GM21786 (cell line): Measurements from ENCODE around the gene TRPC4.

Experiments used
- ATAC-seq: cut with Tn5 transposase; IDR thresholded peaks from one replicate; pipeline ENCODE4 v1.9.1; 2021; ENCODE audit not compliant: unreplicated experiment

TRPC4 gene

DNA sequence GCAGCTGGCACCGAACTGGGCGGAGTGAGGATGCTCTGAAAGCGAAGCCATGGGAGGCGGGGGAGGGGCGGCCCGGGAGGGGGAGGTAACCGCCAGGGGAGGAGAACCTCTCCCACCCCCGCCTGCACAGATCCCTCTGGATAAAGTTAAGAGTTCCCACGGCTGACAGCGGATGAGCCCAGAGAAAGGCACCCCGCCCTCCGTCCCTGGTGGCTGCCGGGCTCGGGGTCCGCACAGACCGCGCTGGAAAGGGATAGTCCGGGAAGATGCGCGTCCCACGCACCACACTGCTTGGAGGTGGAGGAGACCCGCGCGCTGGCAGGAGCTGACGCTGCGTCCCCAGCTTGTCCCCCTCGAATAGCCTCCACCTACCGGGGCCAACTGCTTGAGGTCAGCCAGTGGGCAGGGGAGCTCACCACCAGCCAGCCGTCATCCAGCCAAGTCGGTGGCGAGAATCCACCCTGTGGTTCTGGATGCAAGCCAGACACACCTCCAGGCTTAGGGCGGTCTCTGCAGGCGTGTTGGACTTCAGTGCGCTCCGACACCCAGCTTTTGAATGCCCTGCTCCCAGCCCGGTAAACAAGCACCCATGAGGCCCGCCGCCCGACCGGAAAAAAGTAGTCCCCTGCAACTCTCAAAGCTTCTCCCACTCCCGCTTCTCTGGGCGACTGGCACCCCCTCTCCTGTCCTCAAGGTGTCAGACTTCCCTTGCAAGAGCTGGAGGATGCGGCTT lies at the start of gene TRPC4:
TSS of gene TRPC4 (minus strand) at position 17 of the 733 bp plus-strand sequence. CDS start 86,439 bp downstream, outside the sequence.
- no peak for ATAC-seq

DNA sequence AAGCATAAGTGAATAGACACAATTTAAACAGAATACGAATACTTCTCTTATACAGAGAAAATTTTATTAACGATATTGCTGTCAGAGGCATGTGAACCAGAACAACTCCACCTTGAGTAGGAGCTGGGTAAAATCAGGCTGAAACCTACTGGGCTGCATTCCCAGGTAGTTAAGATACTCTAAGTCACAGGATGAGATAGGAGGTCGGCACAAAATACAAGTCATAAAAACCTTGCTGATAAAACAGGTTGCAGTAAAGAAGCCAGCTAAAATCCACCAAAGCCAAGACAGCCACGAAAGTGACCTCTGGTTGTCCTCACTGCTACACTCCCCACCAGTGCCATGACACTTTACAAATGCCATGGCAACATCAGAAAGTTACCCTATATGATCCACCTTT lies 49.2 kb upstream of the TRPC4 start:
- ATAC-seq: no peak

DNA sequence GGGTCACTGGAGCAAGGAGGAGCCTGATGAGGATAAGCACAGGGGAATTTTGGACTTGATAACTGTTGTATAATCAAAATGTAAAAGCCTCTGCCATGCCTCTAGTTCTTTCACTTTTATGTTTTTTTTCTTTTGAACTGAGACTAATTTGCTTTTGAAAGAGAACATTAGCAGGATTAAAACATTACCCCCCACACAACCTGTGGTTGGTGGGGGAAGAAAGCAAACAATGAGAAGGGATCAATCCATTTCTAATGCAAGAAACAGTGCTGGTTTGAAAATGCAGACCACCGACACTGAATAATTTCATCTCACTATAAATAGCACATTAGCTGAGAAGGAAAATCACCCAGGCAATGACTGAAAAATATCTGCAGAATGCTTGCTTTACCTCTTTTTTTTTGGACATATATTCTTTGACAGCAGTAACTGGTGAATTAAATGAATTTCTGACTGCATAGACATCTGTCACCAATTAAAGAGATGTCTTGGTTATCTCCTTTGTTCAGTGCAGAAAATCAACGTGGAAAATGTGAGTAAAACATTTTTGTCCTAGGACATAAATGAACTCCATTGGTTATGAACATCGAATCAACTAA lies 48.6 kb upstream of the TRPC4 start:
- no peak for ATAC-seq

DNA sequence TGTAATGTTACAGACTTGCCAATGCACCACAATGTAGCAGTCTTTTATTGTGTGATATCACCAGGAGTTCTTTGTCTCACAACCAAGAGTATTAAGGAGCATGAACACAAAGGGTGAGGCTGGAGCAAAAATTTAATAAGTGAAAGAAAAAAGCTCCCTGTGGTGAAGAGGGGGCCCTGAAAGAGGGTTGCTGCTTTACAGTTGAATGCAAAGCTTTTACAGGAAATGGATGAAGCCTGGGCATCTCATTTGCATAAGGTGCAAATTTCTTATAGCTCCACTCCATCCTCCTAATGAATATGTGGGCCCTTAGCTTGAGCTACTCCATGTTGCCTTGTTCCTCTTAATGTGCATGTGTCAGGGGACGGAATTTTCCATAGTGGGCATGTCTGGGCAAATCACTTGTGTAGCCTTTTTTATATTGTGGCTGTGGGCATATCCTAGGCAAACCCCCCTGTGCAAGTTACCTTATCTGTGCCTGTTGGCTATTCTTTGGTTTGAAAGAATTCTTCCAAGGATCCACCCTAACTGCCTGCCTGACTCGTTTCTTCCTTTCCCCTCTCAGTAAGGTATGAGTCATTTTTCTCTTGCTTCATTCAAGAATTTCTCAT lies 45.3 kb upstream of the TRPC4 start:
- no peak for ATAC-seq

DNA sequence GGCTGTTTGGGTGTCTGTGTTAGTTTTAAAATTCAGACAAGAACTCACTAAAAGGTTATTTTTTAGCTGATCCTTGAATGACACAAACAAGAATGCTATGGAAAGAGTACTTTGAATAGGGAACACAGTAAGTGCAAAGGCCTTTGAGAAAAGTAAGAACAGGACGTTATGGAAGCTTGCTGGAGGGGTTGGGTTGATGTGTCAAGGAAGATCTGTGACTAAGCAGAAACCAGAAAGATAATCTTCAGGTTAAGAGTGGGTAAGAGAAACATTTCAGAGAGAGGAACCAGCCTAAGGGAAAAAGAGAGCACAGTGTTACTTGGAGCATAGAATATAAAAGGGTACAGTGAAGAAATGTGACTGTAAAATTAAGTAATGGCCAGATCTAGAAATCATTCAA lies 41.2 kb upstream of the TRPC4 start:
- ATAC-seq: no peak

DNA sequence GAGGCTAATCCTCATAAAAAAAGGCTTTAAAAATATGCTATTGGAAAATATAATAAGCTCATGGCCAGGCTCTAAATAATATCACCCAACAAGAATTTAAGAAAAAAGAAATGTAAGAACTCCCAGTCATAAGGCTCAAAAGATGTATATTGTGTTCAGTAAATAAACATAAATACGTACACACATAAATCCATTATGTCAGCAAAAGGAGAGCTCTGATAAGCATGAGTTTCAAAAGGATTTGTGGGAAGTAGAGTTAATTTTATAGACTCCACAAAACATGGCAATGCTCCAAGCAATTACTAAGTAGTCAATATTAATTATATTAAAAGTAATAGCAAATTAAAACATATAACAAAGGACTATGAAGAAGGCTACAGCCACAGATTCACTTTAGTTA lies 37.3 kb upstream of the TRPC4 start:
- ATAC-seq: no peak

DNA sequence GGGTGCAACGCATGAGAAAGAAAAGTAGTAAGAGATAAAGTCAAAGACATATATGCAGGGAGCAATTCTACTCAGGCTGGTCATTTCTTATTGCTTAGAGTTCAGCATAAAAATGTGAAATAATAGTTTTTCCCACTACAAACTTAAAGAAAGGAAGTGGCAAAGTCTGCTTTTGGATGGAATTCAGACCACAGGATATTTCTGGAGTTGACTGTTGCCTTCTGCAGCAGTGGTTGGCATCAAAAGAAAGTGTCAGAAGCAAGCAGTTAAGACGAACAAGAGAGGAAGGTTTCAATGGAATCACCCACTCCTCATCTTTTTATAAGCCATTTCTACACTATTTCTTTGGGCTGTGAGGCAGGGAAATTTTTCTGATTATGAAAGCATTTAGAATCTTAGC lies 36.2 kb upstream of the TRPC4 start:
- no peak for ATAC-seq

DNA sequence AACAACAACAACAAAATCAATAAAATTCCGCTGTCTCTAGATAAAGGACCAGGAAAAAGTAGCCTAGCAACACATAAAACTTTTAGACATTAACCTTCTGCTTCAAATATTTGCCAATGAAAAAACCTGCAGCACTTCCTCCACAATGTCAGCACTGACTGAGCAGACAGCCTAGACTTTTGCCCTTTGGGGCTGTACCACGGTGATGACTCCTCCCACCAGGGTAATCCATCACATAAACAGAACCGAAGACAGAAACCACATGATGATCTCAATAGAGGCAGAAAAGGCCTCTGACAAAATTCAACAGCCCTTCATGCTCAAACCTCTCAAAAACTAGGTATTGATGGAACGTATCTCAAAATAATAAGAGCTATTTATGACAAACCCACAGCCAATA lies 30.2 kb upstream of the TRPC4 start:
- no peak for ATAC-seq

DNA sequence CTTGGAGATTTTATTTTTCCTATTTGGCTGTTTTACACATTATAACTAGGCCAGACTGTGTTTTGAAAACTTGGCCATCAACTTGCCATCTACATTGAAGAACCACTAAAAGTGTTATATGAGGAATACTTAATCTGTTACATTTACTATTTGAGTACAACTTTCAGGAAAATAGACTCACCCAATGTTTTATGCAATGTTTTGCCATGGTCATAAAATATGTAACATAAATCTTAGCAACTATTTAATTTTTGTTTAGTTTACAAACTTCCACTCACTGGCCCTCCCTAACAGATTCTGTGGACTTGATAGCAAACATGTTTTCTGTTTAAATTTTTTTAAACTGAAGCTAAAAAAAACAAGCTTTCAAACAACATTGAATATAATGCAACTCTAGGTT lies 23.7 kb upstream of the TRPC4 start:
- no peak for ATAC-seq

DNA sequence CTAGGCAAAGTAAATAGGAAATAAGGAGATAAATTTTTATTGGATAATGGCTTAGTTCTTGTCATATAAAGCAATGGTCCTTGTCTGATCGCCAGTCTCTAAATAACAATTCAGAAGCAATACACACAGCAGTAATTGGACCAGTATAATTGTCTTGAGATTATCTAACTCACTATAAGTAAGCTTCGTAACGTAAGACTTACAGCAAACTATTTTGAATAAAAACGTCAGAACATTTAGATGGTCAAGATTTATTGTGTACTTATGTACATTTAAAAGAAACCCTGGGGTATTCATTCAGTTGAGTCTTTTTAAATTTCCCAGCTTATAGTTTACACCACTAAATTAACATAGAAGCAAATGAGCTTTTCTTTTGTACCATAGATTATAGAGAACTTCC lies 20.2 kb upstream of the TRPC4 start:
- no peak for ATAC-seq

DNA sequence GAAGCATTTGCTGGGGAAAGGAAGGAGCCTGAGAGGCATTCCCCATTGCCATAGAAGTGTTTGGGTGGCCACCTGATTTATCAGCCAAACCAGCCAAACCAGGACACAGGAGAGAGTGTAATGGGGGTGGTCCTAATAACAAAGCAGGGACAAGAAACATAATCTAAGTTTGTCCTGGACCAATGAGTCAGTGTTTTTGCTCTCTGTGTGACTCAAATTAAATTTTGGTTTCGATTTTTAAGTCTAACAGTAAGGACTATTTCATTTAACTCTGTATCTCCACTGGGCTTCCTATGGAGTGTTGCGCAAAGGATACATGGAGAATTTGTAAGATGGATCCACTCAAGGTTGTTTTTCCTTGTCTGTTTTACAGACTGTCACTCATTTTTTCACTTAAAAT lies 19.5 kb upstream of the TRPC4 start:
- no peak for ATAC-seq

DNA sequence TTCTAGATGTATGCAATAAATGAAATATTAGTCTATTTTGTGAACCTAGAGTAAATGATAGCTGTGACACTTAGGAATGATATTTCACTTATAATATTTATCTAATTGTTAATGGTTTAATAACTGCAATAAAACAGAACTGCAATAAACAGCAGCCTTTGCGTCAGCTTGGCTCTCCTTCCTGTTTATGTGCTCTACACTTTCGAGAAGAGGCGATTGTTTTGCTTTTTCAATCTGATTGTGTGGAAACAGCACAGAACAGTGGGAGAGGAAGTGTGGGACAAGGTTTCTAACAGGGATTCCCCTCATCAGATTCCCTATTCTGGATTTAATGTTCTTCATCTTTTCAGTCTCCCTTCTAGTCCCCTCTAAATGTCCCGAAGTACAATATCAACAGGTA lies 17.3 kb upstream of the TRPC4 start:
- no peak for ATAC-seq

DNA sequence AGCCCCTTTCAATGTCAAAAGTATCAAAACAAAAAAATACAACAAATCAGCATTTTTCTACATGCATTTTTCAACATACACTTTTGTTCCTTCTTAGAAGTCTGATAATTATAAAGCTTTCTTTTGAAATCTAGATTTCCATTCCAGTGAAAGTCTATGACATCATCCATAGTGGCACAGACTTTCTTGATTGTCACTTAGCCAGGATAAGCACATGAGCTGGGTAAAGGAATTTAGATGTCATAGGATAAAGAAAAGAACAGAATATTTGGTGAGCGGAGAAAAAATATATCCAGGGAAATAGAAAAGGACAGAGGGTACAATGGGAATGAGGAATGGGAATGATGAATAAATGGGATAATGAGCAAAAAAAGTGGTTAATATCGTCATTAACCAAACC lies 15.1 kb upstream of the TRPC4 start:
- ATAC-seq: no peak

DNA sequence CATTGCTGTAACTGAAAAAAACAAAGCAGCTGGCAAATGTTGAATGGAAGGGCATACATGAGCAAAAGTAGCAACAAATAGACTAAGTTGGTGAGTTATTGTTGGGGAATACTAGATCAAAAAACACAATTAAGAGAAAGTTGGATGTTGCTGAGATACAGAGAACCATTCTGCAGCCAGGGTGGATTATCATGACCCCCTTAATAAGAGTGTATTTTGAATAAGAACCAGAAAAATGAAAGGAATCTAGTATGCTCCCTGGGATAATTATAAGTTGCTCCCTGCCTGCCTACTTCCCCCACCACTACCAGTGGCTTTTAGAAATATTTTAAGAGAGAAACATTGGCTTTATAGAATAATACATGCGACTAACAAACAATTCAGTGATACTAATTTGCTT lies 14.5 kb upstream of the TRPC4 start:
- ATAC-seq: no peak

DNA sequence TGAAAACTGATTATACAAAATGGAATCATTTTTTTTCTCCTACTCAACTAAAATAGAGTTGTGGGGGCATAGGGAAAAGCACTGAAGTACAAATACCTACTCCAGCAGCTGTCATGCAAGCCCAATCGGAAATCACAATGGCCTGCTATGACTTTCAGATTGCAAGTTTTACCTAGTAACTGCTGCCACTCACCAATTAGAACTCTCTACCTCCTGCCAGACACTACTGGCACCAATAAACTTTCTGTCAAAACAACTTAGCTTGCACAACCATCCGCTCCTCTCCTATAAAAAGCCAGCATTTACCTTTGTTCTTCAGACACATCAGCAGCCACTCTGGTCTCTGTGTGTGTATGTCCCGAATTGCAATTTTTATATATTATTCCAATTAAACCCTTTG lies 9.3 kb upstream of the TRPC4 start:
- no peak for ATAC-seq

DNA sequence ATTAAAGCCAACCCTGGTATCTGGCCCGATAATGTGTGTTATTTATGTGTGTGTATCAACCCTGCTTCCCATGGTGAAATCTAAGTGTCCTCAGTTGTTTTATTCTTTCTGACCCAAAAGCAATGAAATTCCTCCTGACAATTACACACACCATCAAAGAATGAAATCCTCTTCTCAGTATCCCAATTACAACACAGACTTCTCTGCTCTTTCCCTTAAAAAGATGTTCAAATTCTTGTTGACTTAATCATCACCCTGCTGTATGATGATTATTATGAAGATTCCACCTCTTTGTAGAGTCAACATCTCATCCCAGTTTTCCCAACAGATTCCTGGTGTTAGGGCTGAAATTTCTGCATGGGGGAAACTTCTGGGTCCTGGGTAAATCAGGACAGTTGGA lies 8.9 kb upstream of the TRPC4 start:
- no peak for ATAC-seq

DNA sequence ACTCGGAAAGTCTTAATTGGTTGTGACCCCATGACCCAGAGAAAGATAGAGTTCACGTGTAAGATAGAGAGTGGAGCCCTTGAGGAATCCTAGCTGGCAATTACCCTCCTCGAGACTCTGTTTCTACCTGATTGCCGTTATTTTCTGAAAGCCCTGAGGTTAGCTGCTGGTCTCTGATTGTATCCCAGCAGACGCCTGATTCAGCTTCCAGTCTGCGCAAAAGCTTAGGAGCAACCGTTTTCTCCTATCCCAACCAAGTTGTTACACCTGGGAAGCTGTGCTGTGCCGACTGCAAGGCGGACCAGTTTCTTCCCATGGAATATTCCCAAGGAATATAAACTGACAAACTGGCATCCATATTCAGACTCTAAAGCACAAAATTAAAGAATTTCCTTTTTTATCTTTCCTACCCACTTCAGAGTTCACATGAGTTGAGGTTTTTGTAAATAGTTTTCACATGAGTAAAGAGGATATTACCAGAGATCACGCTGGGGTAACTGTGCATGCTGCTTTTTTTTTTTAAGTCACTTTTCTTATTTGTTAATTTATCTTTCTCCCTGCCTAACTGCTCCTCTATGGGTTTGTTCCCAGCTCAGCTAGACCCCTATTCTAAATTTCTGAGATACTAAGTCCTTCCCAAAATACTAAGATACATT lies 1.5 kb upstream of the TRPC4 start:
- ATAC-seq: no peak

DNA sequence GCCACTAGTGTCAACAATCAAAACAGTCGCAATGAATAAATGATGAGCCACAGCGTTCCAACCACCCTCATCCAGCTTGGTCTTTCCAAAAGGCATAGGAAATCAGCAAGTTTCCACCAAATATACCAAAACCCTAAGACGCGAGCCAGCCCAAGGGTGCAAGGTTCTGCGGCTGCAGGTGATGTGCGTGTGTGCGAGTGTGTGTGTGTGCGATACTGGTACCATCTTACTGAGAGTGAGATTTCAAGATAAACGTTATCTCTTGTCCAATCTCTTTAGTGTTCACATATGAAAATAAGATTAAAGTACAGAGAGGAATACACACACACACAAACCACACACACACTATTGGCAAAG lies 895 bp upstream of the TRPC4 start:
- ATAC-seq: no peak

DNA sequence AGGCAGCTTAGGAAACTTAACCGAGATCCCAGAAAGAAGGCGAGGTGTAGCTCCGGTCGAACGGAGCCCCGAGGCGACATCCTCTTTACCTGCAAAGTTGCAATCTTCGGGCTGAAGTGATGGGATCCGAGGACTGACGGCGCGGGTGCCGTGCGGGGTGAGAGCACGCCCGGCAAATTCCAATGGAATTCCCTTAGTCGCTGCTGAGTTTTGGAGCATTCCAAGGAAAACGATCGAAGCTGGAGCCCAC lies 141 bp downstream of the TRPC4 start:
- no peak for ATAC-seq

DNA sequence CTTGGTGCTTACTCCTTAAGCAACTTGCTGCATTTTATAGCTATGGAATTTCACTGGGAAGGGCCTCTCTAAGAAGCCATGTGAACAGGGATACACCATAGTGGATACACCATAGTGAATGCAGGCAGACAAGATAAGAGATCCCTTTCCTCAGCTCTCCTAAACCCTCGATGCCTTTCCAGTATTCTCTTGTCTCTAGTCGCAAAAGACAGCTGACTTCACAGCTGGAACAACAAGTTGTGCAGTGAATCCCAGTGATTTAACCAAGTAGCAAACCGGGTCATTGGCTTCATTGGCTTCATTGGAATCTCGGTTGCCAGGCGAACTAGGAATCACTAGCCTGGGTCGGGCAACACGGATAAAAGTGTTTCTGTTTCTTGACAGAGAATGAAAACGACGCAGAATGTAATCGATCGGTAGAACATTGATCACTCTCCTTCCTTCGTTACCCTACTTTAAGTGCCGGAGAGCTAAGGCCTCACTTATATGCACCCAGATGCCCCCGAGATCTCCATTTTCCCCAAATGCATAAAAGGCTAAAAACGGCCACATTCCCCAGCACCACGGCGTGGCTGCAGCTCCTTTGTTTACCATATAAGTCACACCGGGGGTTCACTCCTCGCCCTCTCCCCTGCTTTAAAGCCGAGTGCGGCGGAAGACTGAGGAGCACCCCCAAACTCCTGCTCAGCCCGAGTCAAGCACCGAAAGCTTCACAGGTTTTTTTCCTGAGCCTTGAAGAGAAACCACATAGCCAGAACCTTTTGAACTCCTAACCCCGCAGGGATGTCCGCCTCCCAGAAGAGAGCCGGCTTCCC lies 674 bp downstream of the TRPC4 start:
- no peak for ATAC-seq

DNA sequence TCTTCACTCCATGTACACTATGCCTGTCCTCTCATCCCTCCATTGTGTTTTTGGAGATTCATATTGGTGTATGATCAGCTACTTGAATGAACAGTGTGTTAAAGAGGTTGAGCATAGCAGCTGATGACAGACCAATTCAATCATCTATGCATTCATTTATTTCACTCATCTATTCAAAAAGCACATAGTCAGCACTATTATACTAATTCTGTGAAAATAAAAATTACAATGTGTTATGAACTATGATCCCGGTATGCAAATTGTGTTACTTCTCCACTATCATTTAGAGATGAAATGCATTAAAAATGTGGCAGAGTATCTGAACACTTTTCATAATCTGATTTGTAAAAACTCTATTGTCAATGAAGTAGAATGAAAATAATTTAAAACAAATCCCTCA lies 5.9 kb downstream of the TRPC4 start:
- no peak for ATAC-seq

DNA sequence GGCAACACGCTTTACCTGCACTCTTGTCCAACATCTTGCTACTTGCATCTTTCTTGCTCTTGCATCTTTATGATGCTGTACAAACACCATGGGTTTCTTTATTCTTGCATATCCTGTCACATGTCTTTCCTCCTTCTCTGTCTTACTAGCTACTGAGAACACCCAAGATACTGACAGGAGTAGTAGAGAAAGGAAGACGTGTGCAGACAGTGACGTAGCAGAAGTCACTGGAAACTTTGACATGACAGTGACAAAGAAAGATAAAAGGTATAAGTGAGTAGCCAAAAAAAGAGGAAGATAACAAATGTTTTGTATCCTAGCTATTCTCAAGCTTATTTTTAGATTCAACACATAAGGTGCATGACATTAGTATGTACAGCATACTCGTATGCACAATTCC lies 34.2 kb downstream of the TRPC4 start:
- ATAC-seq: no peak
